Mononuclear cell (primary cell): ENCODE results near the gene FADS3. TPM values are rescaled to one million over a fixed set of nuclear protein-coding genes. Genes with fewer than 3 reads are reported as not detected.

Experiments used
- total RNA-seq: library from RNA; depleted of rRNA; stranded (reverse); fragments of >200 nt; gene quantifications from one replicate; pipeline ENCODE4 v1.2.3, GENCODE V29; 2012

The FADS3 gene
- total RNA-seq, 1 donor: 7.0 TPM

Other genes starting within 250 kb of the FADS3 start
- gene DAGLA, start 211.2 kb downstream of the FADS3 start, total RNA-seq: 0.94 TPM
- 0.31 TPM for gene MYRF, start 138.9 kb downstream of the FADS3 start, total RNA-seq
- gene TMEM258, start 98.9 kb downstream of the FADS3 start, total RNA-seq: 32.5 TPM
- gene FEN1, start 98.6 kb downstream of the FADS3 start, total RNA-seq: 13.1 TPM
- 12.1 TPM for gene FADS1, start 74.5 kb downstream of the FADS3 start, total RNA-seq
- gene FADS2, start 63.2 kb downstream of the FADS3 start, total RNA-seq: 12.8 TPM
- gene RAB3IL1, start 26.0 kb upstream of the FADS3 start, total RNA-seq: not detected
- gene BEST1, start 58.8 kb upstream of the FADS3 start, total RNA-seq: 2.3 TPM
- 1,270 TPM for gene FTH1, start 76.1 kb upstream of the FADS3 start, total RNA-seq
- 10.3 TPM for gene INCENP, start 232.5 kb upstream of the FADS3 start, total RNA-seq